Measurements from ENCODE around the gene TSACC. TPM values are rescaled to one million over a fixed set of nuclear protein-coding genes. Genes with fewer than 3 reads are reported as not detected.
A peak's percentile ranks its signal among the peaks of the same experiment; 100 is the strongest.

The TSACC gene
- total and polyA plus RNA-seq, 4 donors: 0.28 to 2.7 (median 0.60) TPM; not detected in 1

DNA sequence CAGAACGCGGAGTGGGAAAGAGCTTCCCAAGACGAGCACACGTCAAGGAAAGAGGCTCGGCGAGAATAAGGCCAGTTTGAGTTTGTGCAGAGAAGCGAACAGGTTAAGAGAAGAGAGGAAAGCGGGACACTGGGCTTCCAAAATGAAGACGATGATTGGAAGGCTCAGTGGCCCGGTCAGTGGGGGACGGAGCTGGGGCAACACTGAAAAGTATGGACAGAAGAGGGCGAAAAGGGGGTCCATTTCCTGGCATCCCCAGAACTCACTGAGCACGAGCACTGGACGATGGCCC lies 492 bp upstream of the TSACC start:
- H3K4me3 ChIP-seq (ENCODE audit: low read depth in 1 of 3, low read length in 3 of 3): peak overlapping the region; percentile 71 to 100 (median 85)
- peak overlapping the region; percentile 80 to 87 for H3K27ac ChIP-seq (ENCODE audit: low read depth in 1 of 2, low read length in 2 of 2)
- peaks cover under 1 to 23% (median 17%) of the 10 kb centered on the region in 4 donors for H3K36me3 ChIP-seq (ENCODE audit: control insufficient read depth in 4 of 4, insufficient read depth in 3 of 4, low read depth in 1 of 4, low read length in 3 of 4)
- peak overlapping the region; percentile 90 to 99 for H3K9ac ChIP-seq (ENCODE audit: low read depth in 1 of 2, low read length in 2 of 2)
- no peak for DNase-seq (ENCODE audit: low spot score)
- TF ChIP-seq JUND (IDR thresholded peaks at IDR 0.05): no peak
- TF ChIP-seq, protein P1, sequence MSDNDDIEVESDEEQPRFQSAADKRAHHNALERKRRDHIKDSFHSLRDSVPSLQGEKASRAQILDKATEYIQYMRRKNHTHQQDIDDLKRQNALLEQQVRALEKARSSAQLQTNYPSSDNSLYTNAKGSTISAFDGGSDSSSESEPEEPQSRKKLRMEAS (IDR thresholded peaks at IDR 0.05): no peak
- TF ChIP-seq, protein P2, sequence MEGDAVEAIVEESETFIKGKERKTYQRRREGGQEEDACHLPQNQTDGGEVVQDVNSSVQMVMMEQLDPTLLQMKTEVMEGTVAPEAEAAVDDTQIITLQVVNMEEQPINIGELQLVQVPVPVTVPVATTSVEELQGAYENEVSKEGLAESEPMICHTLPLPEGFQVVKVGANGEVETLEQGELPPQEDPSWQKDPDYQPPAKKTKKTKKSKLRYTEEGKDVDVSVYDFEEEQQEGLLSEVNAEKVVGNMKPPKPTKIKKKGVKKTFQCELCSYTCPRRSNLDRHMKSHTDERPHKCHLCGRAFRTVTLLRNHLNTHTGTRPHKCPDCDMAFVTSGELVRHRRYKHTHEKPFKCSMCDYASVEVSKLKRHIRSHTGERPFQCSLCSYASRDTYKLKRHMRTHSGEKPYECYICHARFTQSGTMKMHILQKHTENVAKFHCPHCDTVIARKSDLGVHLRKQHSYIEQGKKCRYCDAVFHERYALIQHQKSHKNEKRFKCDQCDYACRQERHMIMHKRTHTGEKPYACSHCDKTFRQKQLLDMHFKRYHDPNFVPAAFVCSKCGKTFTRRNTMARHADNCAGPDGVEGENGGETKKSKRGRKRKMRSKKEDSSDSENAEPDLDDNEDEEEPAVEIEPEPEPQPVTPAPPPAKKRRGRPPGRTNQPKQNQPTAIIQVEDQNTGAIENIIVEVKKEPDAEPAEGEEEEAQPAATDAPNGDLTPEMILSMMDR (IDR thresholded peaks at IDR 0.05; ENCODE audit: low read depth, low read length, missing input control): no peak
- no peak for TF ChIP-seq GABPA (IDR thresholded peaks at IDR 0.05 in 1 of 2, conservative IDR thresholded peaks at IDR 0.05 in 1 of 2)
- no peak for TF ChIP-seq TAF1 (conservative IDR thresholded peaks at IDR 0.05)
- TF ChIP-seq HNF4G (IDR thresholded peaks at IDR 0.05): no peak
- no peak for TF ChIP-seq RAD21 (IDR thresholded peaks at IDR 0.05)
- TF ChIP-seq, protein P3, sequence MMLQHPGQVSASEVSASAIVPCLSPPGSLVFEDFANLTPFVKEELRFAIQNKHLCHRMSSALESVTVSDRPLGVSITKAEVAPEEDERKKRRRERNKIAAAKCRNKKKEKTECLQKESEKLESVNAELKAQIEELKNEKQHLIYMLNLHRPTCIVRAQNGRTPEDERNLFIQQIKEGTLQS (IDR thresholded peaks at IDR 0.05): no peak
- TF ChIP-seq, protein P4, sequence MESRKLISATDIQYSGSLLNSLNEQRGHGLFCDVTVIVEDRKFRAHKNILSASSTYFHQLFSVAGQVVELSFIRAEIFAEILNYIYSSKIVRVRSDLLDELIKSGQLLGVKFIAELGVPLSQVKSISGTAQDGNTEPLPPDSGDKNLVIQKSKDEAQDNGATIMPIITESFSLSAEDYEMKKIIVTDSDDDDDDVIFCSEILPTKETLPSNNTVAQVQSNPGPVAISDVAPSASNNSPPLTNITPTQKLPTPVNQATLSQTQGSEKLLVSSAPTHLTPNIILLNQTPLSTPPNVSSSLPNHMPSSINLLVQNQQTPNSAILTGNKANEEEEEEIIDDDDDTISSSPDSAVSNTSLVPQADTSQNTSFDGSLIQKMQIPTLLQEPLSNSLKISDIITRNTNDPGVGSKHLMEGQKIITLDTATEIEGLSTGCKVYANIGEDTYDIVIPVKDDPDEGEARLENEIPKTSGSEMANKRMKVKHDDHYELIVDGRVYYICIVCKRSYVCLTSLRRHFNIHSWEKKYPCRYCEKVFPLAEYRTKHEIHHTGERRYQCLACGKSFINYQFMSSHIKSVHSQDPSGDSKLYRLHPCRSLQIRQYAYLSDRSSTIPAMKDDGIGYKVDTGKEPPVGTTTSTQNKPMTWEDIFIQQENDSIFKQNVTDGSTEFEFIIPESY (IDR thresholded peaks at IDR 0.05): no peak
- no peak for TF ChIP-seq HNF4A (conservative IDR thresholded peaks at IDR 0.05)
- no peak for TF ChIP-seq NR2F2 (IDR thresholded peaks at IDR 0.05)
- TF ChIP-seq FOXA1 (IDR thresholded peaks at IDR 0.05): no peak
- TF ChIP-seq SP1 (IDR thresholded peaks at IDR 0.05): no peak
- no peak for TF ChIP-seq FOXA2 (IDR thresholded peaks at IDR 0.05)
- TF ChIP-seq, protein P5, sequence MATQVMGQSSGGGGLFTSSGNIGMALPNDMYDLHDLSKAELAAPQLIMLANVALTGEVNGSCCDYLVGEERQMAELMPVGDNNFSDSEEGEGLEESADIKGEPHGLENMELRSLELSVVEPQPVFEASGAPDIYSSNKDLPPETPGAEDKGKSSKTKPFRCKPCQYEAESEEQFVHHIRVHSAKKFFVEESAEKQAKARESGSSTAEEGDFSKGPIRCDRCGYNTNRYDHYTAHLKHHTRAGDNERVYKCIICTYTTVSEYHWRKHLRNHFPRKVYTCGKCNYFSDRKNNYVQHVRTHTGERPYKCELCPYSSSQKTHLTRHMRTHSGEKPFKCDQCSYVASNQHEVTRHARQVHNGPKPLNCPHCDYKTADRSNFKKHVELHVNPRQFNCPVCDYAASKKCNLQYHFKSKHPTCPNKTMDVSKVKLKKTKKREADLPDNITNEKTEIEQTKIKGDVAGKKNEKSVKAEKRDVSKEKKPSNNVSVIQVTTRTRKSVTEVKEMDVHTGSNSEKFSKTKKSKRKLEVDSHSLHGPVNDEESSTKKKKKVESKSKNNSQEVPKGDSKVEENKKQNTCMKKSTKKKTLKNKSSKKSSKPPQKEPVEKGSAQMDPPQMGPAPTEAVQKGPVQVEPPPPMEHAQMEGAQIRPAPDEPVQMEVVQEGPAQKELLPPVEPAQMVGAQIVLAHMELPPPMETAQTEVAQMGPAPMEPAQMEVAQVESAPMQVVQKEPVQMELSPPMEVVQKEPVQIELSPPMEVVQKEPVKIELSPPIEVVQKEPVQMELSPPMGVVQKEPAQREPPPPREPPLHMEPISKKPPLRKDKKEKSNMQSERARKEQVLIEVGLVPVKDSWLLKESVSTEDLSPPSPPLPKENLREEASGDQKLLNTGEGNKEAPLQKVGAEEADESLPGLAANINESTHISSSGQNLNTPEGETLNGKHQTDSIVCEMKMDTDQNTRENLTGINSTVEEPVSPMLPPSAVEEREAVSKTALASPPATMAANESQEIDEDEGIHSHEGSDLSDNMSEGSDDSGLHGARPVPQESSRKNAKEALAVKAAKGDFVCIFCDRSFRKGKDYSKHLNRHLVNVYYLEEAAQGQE (IDR thresholded peaks at IDR 0.05): no peak
- no peak for TF ChIP-seq YY1 (IDR thresholded peaks at IDR 0.05)
- TF ChIP-seq RXRA (IDR thresholded peaks at IDR 0.05): no peak
- TF ChIP-seq EGR1 (IDR thresholded peaks at IDR 0.05; ENCODE audit: low read depth in 2 of 2): no peak
- under 1% methylated on average over 14 of the region's 14 CpGs for WGBS
- no peaks in the 10 kb centered on the region for H3K9me3 ChIP-seq (ENCODE audit: control insufficient read depth in 4 of 4, low read length in 3 of 4)
- no peaks in the 10 kb centered on the region for H3K27me3 ChIP-seq (ENCODE audit: control insufficient read depth in 4 of 4, insufficient read depth in 4 of 4, low read length in 3 of 4)
- H3K4me1 ChIP-seq (ENCODE audit: control insufficient read depth in 4 of 4, insufficient read depth in 4 of 4, low read length in 3 of 4): peaks cover 0 to 17% (median 13%) of the 10 kb centered on the region in 4 donors
